ENCODE measurements around the gene BABAM2.

- TF ChIP-seq ZNF555 (tag by site-specific recombination; conservative IDR thresholded peaks at IDR 0.05) (no peak), CTCF (tag by site-specific recombination; IDR thresholded peaks at IDR 0.05) (no peak), SP7 (tag by site-specific recombination; IDR thresholded peaks at IDR 0.05) (no peak), ZNF221 (tag by site-specific recombination; IDR thresholded peaks at IDR 0.05; ENCODE audit: borderline replicate concordance) (no peak), ZNF24 (tag by site-specific recombination; IDR thresholded peaks at IDR 0.05) (no peak), ZNF121 (tag by site-specific recombination; IDR thresholded peaks at IDR 0.05) (no peak), ZNF324 (tag by site-specific recombination; IDR thresholded peaks at IDR 0.05) (no peak), ZBTB20 (tag by site-specific recombination; IDR thresholded peaks at IDR 0.05) (no peak), MYNN (tag by site-specific recombination; IDR thresholded peaks at IDR 0.05; ENCODE audit: borderline replicate concordance) (no peak), ZNF274 (IDR thresholded peaks at IDR 0.05; ENCODE audit: low read length) (no peak), ZNF274 (tag by site-specific recombination; IDR thresholded peaks at IDR 0.05; ENCODE audit: borderline replicate concordance) (no peak), KLF17 (tag by site-specific recombination; IDR thresholded peaks at IDR 0.05) (no peak)
Measured at GRCh38 chr2:27909901-27910300, 19.4 kb downstream of the BABAM2 start.
